Midbrain (tissue), 1 donor: Measurements from ENCODE around the gene PXYLP1.

Source experiments
- DNase-seq: peaks from one replicate; lab custom pipeline; 2025; lab: John Stamatoyannopoulos, UW

PXYLP1 gene

DNA sequence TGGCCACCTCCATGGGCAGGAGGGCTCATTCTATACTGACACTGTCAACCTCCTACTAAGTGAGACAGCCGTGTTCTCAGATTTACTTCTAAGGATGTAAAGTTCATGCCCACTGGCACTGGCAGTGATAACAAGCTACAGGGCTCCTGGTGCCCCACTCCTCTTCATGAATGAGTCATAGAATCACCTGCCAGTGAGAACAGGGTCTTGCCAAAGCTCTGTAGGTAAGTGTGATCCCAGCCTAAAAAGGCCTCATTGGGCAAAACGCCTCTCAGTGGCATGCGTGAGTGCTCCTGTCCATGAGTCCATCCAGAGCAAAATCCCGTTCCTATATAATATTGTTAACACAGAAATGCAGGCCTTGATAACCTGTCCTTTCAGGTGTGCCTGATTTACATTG, 17.4 kb downstream of the PXYLP1 start:
- DNase-seq: no peak

DNA sequence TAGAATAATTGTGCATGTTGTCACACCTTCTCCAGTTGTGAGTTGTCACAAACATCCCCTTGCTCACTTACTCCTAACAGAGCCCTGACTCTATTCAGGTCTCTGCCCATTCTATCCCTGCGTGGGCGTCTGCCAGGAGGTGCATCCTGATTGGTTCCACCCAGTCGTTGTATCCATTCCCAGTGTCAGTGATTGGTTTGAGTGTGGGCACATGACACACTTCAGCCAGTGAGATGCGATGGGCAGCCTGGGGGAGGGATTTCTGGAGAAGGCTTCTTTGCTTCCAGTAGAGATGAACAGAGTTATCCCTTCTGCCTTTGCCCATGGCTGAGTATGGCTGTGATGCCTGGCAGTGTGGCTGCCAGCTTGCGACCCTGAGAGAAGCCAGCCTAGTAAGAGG, 18.7 kb downstream of the PXYLP1 start:
- no peak for DNase-seq

- DNase-seq: no peak
Measured at GRCh38 chr3:141250828-141251227, 19.2 kb downstream of the PXYLP1 start.

GRCh38 chr3:141253326-141253725, 21.7 kb downstream of the PXYLP1 start:
- DNase-seq: no peak

DNA sequence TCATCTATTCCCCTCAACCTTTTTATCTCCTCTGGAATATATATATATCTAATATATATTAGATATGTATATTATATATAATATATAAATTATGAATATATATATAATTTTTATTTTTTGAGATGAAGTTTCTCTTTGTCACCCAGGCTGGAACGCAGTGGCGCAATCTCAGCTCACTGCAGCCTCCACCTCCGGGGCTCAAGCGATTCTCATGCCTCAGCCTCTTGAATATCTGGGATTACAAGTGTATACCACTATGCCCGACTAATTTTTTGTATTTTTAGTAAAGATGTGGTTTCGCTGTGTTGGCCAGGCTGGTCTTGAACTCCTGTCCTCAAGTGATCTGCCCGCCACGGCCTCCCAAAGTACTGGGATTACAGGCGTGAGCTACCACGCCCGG, 22.2 kb downstream of the PXYLP1 start:
- DNase-seq: no peak

- DNase-seq: no peak
Measured at GRCh38 chr3:141255137-141255845, 23.7 kb downstream of the PXYLP1 start.

GRCh38 chr3:141255846-141256261, 24.2 kb downstream of the PXYLP1 start:
- DNase-seq: no peak

- DNase-seq: no peak
Measured at GRCh38 chr3:141256820-141257219, 25.2 kb downstream of the PXYLP1 start.

- no peak for DNase-seq
Measured at GRCh38 chr3:141257961-141258360, 26.3 kb downstream of the PXYLP1 start.

DNA sequence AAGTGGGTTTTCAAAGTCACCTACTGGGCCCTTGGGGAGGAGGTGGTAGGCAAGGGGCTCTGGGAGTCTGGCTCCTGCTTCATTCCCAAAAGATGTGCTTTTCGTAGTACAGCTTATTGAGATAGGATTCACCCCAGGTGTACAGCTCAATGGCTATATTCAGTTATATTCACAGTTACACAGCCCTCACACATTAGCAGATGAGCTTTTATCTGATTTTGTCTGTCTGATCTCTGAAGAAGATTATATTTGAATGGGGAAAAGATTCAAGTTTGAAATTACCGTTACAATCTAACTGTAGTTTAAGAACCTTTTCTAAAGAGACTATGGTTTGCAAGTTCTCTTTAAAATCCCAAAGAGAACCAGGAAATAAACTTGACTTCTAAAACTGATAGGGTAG, 27.3 kb downstream of the PXYLP1 start:
- no peak for DNase-seq

- DNase-seq: no peak
Measured at GRCh38 chr3:141259821-141260629, 28.4 kb downstream of the PXYLP1 start.

GRCh38 chr3:141260630-141260927, 29.0 kb downstream of the PXYLP1 start:
- no peak for DNase-seq

GRCh38 chr3:141261472-141262307, 30.1 kb downstream of the PXYLP1 start:
- DNase-seq: no peak

- DNase-seq: no peak
Measured at GRCh38 chr3:141262308-141262705, 30.7 kb downstream of the PXYLP1 start.

GRCh38 chr3:141266186-141266585, 34.6 kb downstream of the PXYLP1 start:
- DNase-seq: no peak

DNA sequence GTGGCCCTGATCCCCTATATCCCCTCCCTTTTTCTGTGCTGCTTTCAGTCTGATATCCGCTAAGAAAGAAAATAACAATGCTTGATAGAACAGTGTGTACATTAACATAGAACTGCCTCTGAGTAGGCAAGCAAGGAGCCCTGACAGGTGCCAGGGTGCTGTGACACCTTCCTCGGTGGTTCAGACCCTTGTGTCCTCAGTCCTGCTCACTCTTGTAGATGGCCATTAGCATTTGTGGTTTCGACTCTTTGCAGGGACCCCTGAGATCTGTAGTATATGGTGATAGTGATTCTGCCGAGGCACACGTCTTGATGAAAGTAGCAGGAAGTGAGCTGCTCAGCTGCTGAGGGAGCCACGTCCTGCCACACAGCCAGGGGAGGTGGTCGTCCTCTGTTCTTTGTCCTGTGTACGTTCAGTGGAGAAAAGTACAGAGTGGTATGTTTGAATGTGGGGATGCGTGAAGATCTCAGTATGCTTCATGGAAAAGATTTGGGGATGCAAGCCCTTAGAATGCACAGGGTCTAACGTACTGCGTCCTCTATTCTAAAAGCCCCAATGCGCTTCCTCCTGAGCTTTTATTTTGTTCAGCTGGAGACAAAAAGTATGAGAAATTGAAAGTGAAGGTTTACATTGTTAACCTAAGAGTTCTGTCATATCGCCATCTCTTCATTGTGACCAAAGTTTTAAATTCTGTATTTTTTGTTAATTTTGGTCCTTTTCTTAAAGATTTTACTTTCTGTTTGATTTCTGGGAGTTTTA, 35.4 kb downstream of the PXYLP1 start:
- DNase-seq: no peak

GRCh38 chr3:141267629-141268028, 36.0 kb downstream of the PXYLP1 start:
- DNase-seq: no peak

DNA sequence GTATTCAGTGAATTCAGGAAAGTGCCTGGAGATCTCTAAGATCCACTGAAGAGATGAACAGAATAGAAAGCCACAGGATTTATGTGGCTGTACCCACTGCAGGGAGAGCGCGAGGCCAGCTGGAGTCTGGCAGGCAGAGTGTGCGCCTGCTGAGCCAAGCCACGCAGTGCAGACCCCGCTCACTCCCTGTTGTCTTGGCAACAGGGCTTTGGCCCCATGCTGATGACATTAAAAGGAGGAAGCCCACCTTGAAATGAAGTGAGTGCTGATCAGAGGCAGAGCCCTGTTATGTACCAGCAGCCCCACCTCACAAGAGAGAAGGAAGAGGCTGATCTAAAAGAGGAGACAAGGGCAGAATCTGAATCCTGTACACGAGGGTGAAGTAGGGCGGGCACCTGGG, 36.7 kb downstream of the PXYLP1 start:
- no peak for DNase-seq

- DNase-seq: no peak
Measured at GRCh38 chr3:141268791-141269190, 37.2 kb downstream of the PXYLP1 start.

GRCh38 chr3:141269961-141270360, 38.3 kb downstream of the PXYLP1 start:
- DNase-seq: no peak

DNA sequence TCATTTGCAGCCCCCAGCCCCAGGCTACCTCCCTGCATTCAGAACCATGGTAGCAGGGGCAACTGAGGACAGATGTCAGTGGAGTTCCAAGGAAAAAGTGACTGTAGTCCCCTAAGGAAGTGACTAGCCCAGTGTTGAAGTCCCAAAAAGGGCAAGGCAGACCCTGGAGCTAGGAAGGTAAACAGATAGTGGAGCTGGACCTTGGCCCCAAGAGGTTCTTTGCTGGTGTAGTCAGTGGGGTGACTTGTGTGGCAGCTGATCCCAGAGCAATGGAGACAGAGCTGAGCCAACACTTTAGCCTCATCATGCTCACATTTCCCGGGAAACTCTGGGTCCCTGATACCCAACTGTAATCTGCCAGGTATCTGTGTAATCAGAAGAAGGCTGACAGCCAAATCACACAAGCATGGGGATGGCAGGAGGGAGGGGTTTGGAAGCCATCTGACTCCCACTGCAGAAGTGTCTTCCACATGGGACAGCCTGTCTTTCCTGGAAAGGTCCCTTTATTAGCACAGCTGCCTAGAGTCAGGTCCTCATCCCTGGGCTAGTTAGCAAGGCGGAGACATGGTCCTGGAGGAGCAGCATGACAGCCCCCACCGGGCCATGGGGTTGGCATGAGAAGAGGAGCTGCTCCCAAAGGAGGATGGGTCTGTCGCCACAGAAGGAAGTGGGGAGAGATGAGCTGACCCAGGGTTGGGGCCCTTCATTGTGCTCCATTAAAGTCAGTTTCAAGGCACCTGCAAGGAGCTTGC, 39.8 kb downstream of the PXYLP1 start:
- DNase-seq: no peak
